Measurements from ENCODE around the gene PLSCR4. TPM values are rescaled to one million over a fixed set of nuclear protein-coding genes. Genes with fewer than 3 reads are reported as not detected.

Gene PLSCR4
- total and polyA plus RNA-seq, 2 of the 4 experiments (the other 2 are of a cell fraction): 3.8 to 4.4 TPM

GRCh38 chr3:146243559-146243958 lies 7.3 kb downstream of the PLSCR4 start:
- in situ Hi-C loops (cut with MboI; ENCODE audit: low sequenced_read_pairs): no loop called here
- CTCF ChIA-PET: no interaction called here

More at GRCh38 chr3:146243559-146243958, 7.3 kb downstream of the PLSCR4 start:
- Histone ChIP-seq H3K4me2 (ENCODE audit: low read depth, low read length) (no peak overlapping the region), H3K9me3 (ENCODE audit: control insufficient read depth, insufficient read depth, low read length) (no peaks in the 10 kb centered on the region), H4K8ac (ENCODE audit: low read depth in 2 of 2, low read length in 2 of 2) (no peak overlapping the region), H3K9me1 (ENCODE audit: insufficient read depth, low read length) (no peaks in the 10 kb centered on the region), H4K20me1 (ENCODE audit: insufficient read depth, low read length) (no peaks in the 10 kb centered on the region), H3K4me1 (ENCODE audit: control insufficient read depth, insufficient read depth, low read length) (no peaks in the 10 kb centered on the region), H3K9ac (ENCODE audit: low read depth, low read length) (no peak overlapping the region), H4K91ac (ENCODE audit: insufficient read depth, low read depth, low read length) (no peak overlapping the region), H2BK120ac (ENCODE audit: low read depth, low read length) (no peak overlapping the region), H4K5ac (ENCODE audit: low read depth, low read length) (no peak overlapping the region), H2AFZ (replicated peaks; ENCODE audit: low read length, poor library complexity) (no peak overlapping the region), H3K27ac (ENCODE audit: insufficient read depth, low read length) (no peak overlapping the region), H2BK15ac (ENCODE audit: low read depth, low read length) (no peak overlapping the region), H3K27me3 (ENCODE audit: control insufficient read depth, insufficient read depth, low read length) (no peaks in the 10 kb centered on the region), H3K4me3 (ENCODE audit: insufficient read depth, low read depth, low read length) (no peak overlapping the region), H3K79me1 (ENCODE audit: low read depth in 1 of 2, low read length in 2 of 2) (no peaks in the 10 kb centered on the region; a peak in 1 of 4 replicates), H2BK20ac (ENCODE audit: low read depth, low read length) (no peak overlapping the region), H3K23ac (ENCODE audit: low read depth, low read length) (no peak overlapping the region), H2BK5ac (ENCODE audit: low read depth, low read length, poor library complexity, severe bottlenecking) (no peak overlapping the region), H2AK5ac (ENCODE audit: low read depth, low read length) (no peak overlapping the region), H2AK9ac (replicated peaks; ENCODE audit: low read depth, low read length, poor library complexity) (no peak overlapping the region), H3K4ac (ENCODE audit: low read depth, low read length) (no peak overlapping the region), H3K36me3 (ENCODE audit: control insufficient read depth, insufficient read depth, low read length) (no peaks in the 10 kb centered on the region), H3K56ac (ENCODE audit: extremely low read depth, insufficient read depth, low read length) (no peak overlapping the region), H3K18ac (ENCODE audit: low read depth, low read length) (no peak overlapping the region), H3K14ac (replicated peaks; ENCODE audit: low read depth, low read length) (no peak overlapping the region)
- no TSS peak for BruUV-seq (replicated peaks)
- TF ChIP-seq NFE2L2 (IDR thresholded peaks at IDR 0.05; ENCODE audit: low read depth, low read length) (no peak), ELK1 (IDR thresholded peaks at IDR 0.05; ENCODE audit: borderline replicate concordance, low read depth, low read length) (no peak), MAZ (IDR thresholded peaks at IDR 0.05; ENCODE audit: borderline replicate concordance, low read depth, low read length) (no peak)
- dilution Hi-C loops (cut with HindIII; ENCODE audit: low sequenced_read_pairs, unreplicated experiment): no loop called here
- no CpG with 5 or more reads among the region's 1 CpG for WGBS, 2 experiments (ENCODE audit: extremely low coverage in 2 of 2, insufficient read length in 1 of 2)
- POLR2A ChIA-PET (ENCODE audit: unreplicated experiment): no interaction called here
- ATAC-seq (ENCODE audit: low read depth): no peak
- no peak for DNase-seq
- intact Hi-C loops (cut with micrococcal nuclease): no loop called here
